ENCODE results near the gene PAIP2. TPM values are rescaled to one million over a fixed set of nuclear protein-coding genes. Genes with fewer than 3 reads are reported as not detected.
"Not testable (repeated sequence)": the region's sequence is repeated elsewhere in the genome, so short reads cannot be mapped to it uniquely, and the experiment has no call there.

The PAIP2 gene
- total and polyA plus RNA-seq, 3 donors from 2014 or later = 142 to 297 (median 150) TPM

DNA sequence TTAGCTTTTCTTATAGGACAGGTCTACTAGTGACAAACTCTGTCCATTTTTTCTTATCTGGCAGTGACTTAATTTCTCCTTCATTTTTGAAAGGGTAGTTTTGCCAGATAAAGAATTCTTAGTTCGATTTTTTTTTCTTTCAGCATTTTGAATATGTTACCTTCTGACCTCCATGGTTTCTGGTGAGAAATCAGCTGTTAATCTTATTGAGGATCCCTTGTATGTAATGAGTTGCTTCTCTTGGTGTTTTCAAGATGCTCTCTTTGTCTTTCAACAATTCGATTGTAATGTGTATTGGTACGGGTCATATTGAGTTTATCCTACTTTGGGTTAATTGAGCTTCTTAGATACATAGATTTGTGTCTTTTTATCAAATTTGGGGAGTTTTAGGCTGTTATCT is 12.5 kb downstream of the PAIP2 start:
- H3K27me3 ChIP-seq = no peaks in the 10 kb centered on the region
- DNase-seq = no peak
- TF ChIP-seq, protein P1, sequence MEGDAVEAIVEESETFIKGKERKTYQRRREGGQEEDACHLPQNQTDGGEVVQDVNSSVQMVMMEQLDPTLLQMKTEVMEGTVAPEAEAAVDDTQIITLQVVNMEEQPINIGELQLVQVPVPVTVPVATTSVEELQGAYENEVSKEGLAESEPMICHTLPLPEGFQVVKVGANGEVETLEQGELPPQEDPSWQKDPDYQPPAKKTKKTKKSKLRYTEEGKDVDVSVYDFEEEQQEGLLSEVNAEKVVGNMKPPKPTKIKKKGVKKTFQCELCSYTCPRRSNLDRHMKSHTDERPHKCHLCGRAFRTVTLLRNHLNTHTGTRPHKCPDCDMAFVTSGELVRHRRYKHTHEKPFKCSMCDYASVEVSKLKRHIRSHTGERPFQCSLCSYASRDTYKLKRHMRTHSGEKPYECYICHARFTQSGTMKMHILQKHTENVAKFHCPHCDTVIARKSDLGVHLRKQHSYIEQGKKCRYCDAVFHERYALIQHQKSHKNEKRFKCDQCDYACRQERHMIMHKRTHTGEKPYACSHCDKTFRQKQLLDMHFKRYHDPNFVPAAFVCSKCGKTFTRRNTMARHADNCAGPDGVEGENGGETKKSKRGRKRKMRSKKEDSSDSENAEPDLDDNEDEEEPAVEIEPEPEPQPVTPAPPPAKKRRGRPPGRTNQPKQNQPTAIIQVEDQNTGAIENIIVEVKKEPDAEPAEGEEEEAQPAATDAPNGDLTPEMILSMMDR (IDR thresholded peaks at IDR 0.05) = no peak
- no peak for TF ChIP-seq POLR2A (IDR thresholded peaks at IDR 0.05)
- intact Hi-C loops (cut with DNase I; ENCODE audit: low total_unique reads) = no loop called here
- WGBS, 2 donors = 69 to 72% methylated on average over 3 of the region's 3 CpGs
- no peak overlapping the region for H3K27ac ChIP-seq
- no peaks in the 10 kb centered on the region for H3K9me3 ChIP-seq
- no peak overlapping the region for H3K4me3 ChIP-seq
- no peaks in the 10 kb centered on the region for H3K4me1 ChIP-seq
- H3K36me3 ChIP-seq (ENCODE audit: low read depth, missing control alignments) = no peaks in the 10 kb centered on the region

DNA sequence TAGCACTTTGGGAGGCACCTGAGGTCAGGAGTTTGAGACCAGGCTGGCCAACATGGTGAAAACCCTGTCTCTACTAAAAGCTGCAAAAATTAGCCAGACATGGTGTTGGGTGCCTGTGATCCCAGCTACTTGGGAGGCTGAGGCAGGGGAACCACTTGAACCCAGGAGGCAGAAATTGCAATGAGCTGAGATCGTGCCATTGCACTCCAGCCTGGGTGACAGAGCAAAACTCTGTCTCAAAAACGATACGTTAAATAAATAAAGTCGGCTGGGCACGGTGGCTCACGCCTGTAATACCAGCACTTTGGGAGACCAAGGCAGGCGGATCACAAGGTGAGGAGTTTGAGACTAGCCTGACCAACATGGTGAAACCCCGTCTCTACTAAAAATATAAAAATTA is 14.2 kb downstream of the PAIP2 start:
- H3K4me1 ChIP-seq; H3K27ac ChIP-seq; H3K36me3 ChIP-seq (ENCODE audit: low read depth, missing control alignments); H3K27me3 ChIP-seq; H3K9me3 ChIP-seq; H3K4me3 ChIP-seq; intact Hi-C loops (cut with DNase I; ENCODE audit: low total_unique reads); DNase-seq: not testable (repeated sequence)
- WGBS, 2 donors = 90 to 95% methylated on average over 8 of the region's 8 CpGs

- no peaks in the 10 kb centered on the region for H3K9me3 ChIP-seq
- no peak overlapping the region for H3K27ac ChIP-seq
- H3K27me3 ChIP-seq = no peaks in the 10 kb centered on the region
- intact Hi-C loops (cut with DNase I; ENCODE audit: low total_unique reads) = no loop called here
- DNase-seq = no peak
- H3K36me3 ChIP-seq (ENCODE audit: low read depth, missing control alignments) = no peaks in the 10 kb centered on the region
- TF ChIP-seq, protein P1 (IDR thresholded peaks at IDR 0.05) = no peak
- TF ChIP-seq POLR2A (IDR thresholded peaks at IDR 0.05) = no peak
- H3K4me3 ChIP-seq = no peak overlapping the region
- no peaks in the 10 kb centered on the region for H3K4me1 ChIP-seq
These were observed 16.4 kb downstream of the PAIP2 start for GRCh38 chr5:139358064-139358463.

DNA sequence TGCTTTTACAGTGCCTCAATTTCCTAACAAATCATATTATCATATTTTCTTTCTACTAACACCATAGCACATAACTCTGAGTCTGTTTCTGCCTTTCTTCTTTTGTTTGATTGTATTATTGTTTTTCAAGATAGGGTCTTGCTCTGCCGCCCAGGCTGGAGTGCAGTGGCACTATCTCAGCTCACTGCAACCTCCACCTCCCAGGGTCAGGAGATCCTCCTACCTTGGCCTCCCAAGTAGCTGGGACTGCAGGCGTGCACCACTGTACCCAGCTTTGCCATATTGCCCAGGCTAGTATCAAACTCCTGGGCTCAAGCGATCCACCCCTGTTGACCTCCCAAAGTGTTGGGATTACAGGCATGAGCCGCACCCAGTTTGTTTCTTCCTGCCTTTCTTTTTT is 18.7 kb downstream of the PAIP2 start:
- H3K27ac ChIP-seq = no peak overlapping the region
- DNase-seq = no peak
- no peaks in the 10 kb centered on the region for H3K9me3 ChIP-seq
- WGBS, 2 donors = 83 to 94% methylated on average over 4 of the region's 4 CpGs
- no peak overlapping the region for H3K4me3 ChIP-seq
- no peaks in the 10 kb centered on the region for H3K27me3 ChIP-seq
- TF ChIP-seq, protein P1 (IDR thresholded peaks at IDR 0.05) = no peak
- no peak for TF ChIP-seq POLR2A (IDR thresholded peaks at IDR 0.05)
- no peaks in the 10 kb centered on the region for H3K36me3 ChIP-seq (ENCODE audit: low read depth, missing control alignments)
- H3K4me1 ChIP-seq = no peaks in the 10 kb centered on the region
- intact Hi-C loops (cut with DNase I; ENCODE audit: low total_unique reads) = no loop called here

DNA sequence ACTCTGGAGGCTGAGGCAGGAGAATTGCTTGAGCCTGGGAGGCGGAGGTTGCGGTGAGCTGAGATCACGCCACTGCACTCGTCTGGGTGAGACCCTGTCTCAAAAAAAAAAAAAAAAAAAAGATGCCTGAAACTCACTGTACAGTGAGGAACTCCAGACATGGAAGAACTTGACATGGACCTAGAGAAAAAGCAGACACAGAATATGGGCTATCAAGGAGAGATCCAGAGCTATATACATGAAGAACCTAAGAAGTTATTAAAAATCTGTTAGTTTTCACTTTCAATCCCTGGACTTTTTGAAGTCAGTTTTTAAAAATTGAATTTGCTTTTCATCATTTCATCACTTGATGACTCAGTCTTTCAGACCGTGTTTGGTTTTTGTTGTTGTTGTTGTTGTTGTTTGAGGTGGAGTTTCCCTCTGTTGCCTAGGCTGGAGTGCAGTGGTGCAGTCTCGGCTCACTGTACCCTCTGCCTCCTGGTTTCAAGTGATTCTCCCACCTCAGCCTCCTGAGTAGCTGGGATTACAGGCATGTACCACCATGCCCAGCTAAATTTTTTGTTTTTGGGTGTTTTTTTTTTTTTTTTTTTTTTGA is 20.3 kb downstream of the PAIP2 start:
- Histone ChIP-seq H3K4me3 (no peak overlapping the region), H3K27me3 (no peaks in the 10 kb centered on the region), H3K4me1 (no peaks in the 10 kb centered on the region), H3K9me3 (no peaks in the 10 kb centered on the region), H3K36me3 (ENCODE audit: low read depth, missing control alignments) (no peaks in the 10 kb centered on the region), H3K27ac (no peak overlapping the region)
- WGBS, 2 donors = 84 to 90% methylated on average over 6 of the region's 6 CpGs
- TF ChIP-seq, protein P1 (IDR thresholded peaks at IDR 0.05) = no peak
- no peak for TF ChIP-seq POLR2A (IDR thresholded peaks at IDR 0.05)
- no peak for DNase-seq
- intact Hi-C loops (cut with DNase I; ENCODE audit: low total_unique reads) = no loop called here

Data from testis (tissue), 3 donors.